ENCODE measurements around the gene CATSPERE.

- TF ChIP-seq, protein P1, sequence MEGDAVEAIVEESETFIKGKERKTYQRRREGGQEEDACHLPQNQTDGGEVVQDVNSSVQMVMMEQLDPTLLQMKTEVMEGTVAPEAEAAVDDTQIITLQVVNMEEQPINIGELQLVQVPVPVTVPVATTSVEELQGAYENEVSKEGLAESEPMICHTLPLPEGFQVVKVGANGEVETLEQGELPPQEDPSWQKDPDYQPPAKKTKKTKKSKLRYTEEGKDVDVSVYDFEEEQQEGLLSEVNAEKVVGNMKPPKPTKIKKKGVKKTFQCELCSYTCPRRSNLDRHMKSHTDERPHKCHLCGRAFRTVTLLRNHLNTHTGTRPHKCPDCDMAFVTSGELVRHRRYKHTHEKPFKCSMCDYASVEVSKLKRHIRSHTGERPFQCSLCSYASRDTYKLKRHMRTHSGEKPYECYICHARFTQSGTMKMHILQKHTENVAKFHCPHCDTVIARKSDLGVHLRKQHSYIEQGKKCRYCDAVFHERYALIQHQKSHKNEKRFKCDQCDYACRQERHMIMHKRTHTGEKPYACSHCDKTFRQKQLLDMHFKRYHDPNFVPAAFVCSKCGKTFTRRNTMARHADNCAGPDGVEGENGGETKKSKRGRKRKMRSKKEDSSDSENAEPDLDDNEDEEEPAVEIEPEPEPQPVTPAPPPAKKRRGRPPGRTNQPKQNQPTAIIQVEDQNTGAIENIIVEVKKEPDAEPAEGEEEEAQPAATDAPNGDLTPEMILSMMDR (IDR thresholded peaks at IDR 0.05; ENCODE audit: low read length) = no peak
- TF ChIP-seq EZH2phosphoT487 (IDR thresholded peaks at IDR 0.05; ENCODE audit: low read length) = no peak
These were observed 96.5 kb downstream of the CATSPERE start for GRCh38 chr1:244557565-244557964.

All from MM.1S (cell line).